Skin epidermis (tissue), 12 donors: ENCODE measurements around the gene DBI.
A peak's percentile ranks its signal among the peaks of the same experiment; 100 is the strongest.
"Not testable (repeated sequence)": the region's sequence is repeated elsewhere in the genome, so short reads cannot be mapped to it uniquely, and the experiment has no call there.

ENCODE experiments used
- H3K27ac ChIP-seq, 21 experiments: fragments of 200-600 bp; sonication (generic) in 11 of 21; one replicate each; pipeline ENCODE4 v1.5.0; 2020; ENCODE audit warnings: mild to moderate bottlenecking in 3 of 21, inconsistent platforms in 2 of 21, moderate library complexity in 2 of 21
- H3K4me3 ChIP-seq, 7 experiments: fragments of 200-600 bp; sonication (generic) in 2 of 7; one replicate each; pipeline ENCODE4 v1.5.0; 2020; ENCODE audit warnings: inconsistent platforms in 2 of 7, mild to moderate bottlenecking in 2 of 7, moderate library complexity in 1 of 7

DBI gene

DNA sequence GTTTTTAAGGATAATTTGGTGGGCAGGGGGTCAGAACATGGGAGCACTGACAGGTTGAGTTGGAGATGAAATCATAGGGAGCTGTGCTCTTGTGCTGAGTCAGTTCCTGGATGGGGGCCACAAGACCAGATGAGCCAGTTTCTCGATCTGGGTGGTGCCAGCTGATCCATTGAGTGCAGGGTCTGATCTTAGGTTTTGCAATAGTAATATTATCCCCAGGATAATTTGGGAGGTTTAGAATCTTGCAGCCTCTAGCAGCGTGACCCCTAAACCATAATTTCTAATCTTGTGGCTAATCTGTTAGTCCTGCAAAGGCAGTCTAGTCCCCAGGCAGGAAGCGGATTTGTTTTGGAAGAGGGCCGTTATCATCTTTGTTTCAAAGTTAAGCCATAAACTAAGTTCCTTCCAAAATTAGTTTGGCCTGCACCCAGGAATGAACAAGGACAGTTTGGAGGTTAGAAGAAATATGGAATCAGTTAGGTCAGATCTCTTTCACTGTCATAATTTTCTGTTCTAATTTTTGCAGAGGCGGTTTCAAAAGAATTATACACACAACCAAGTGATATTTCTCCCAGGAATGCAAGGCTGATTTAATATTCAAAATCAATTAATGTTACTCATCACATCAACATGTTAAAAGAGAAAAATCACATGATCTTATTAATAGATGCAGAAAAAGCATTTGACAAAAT lies 23.0 kb downstream of the DBI start:
- H3K4me3 ChIP-seq: no peak overlapping the region

GRCh38 chr2:119393971-119394748 lies 27.4 kb downstream of the DBI start:
- no peak overlapping the region for H3K27ac ChIP-seq
- no peak overlapping the region for H3K4me3 ChIP-seq

More for the DNA sequence above, 23.0 kb downstream of the DBI start:
- H3K27ac ChIP-seq: peak overlapping the region in 11 of 21 experiments; percentile 6 to 63 (median 45)

DNA sequence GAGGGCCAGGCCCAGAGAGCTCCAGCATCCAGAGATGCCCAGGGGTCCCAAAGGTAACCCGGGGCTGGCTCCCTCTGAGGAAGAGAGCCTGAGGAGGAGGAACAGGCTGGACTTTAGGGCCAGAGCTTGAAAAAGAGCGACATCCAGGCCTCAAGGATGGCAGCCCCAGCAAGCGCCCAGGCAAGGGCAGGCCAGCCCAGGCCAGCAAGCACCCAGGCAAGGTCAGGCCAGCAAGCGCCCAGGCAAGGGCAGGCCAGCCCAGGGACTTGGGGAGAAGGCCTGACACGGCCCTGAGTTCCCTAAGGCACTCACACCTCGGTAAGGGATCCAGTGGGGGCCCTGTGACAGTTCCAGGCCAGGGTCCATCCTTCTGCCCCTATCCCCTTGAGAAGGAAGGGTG lies 30.4 kb downstream of the DBI start:
- H3K27ac ChIP-seq: no peak overlapping the region
- H3K4me3 ChIP-seq: no peak overlapping the region

DNA sequence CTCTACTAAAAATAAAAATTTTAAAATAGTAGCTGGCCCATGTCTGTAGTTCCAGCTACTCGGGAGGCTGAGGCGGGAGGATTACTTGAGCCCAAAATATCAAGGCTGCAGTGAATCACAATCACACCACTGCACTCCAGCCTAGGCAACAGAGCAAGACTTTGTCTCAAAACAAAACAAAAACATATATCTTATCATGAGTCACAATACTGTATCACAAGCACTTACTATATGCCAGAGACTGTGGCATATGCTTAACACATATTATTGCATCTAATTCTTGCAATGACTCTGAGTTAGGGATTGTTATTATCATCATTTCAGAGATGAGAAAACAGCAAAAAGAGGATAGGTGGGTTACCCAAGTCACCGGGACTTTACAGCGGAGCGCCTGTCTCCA lies 35.3 kb downstream of the DBI start:
- Histone ChIP-seq H3K4me3 (no peak overlapping the region), H3K27ac (no peak overlapping the region)

GRCh38 chr2:119402645-119403560 lies 36.1 kb downstream of the DBI start:
- Histone ChIP-seq H3K27ac (no peak overlapping the region), H3K4me3 (no peak overlapping the region)

GRCh38 chr2:119403618-119404017 lies 36.8 kb downstream of the DBI start:
- not testable (repeated sequence) for H3K4me3 ChIP-seq, H3K27ac ChIP-seq

DNA sequence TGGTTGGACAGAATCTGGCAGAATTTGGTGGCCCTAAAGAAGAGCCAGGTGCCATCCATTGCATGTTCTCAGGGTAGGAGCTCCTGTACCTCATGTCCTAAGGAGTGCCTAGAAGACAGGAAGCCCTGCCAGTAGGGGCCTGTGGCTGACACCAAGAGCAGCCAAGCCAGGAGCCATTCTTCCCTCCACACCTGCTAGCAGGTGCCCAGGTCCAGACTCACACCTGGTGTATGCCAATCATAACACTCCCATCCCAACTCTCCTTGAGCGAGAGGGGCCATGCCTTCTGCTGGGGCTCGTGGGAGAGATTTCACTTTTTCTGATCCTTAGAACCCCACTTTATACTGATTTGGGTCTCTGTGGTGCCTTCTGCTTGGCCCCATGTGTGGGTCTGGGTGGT lies 38.4 kb downstream of the DBI start:
- Histone ChIP-seq H3K27ac (no peak overlapping the region), H3K4me3 (no peak overlapping the region)

- Histone ChIP-seq H3K4me3 (no peak overlapping the region), H3K27ac (peak overlapping the region in 6 of 21 experiments; percentile 6 to 61 (median 34))
These were observed 40.8 kb downstream of the DBI start for GRCh38 chr2:119407430-119408220.

GRCh38 chr2:119408221-119408619 lies 41.4 kb downstream of the DBI start:
- Histone ChIP-seq H3K27ac (peak overlapping the region in 2 of 21 experiments; percentile 6 to 9), H3K4me3 (no peak overlapping the region)

DNA sequence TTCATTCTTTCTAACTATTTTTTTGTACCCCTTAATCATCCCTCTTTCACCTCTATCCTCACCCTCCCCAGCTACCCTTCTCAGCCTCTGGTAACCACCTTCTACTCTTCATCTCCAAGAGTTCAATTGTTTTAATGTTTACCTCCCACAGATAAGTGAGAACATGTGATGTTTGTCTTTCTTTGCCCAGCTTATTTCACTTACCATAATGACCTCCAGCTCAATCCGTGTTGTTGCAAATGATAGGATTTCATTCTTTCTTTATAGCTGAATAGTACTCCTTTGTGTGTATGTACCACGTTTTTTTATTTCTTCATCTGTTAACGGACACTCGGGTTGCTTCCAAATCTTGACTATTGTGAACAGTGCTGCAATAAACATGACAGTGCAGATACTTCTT lies 42.7 kb downstream of the DBI start:
- Histone ChIP-seq H3K4me3 (no peak overlapping the region), H3K27ac (no peak overlapping the region)

DNA sequence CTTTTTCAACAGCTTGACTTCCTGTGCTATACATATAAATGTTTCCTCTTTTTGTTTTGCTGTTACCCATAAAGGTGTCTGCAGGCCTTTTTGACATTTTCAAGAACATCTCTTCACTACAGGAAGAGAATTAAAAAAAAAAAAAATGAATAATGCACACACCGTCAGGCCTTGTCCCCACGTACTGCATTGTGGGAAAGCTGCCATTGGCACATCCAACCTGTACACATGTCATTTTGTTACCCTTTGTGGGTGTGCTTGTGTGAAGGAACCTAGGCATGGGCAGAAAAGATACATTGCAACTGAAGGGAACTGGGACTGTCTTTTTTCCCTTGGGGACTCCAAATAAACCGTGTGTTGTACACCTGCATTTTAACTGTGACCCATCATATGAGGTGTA lies 48.1 kb downstream of the DBI start:
- H3K27ac ChIP-seq: no peak overlapping the region
- H3K4me3 ChIP-seq: no peak overlapping the region

DNA sequence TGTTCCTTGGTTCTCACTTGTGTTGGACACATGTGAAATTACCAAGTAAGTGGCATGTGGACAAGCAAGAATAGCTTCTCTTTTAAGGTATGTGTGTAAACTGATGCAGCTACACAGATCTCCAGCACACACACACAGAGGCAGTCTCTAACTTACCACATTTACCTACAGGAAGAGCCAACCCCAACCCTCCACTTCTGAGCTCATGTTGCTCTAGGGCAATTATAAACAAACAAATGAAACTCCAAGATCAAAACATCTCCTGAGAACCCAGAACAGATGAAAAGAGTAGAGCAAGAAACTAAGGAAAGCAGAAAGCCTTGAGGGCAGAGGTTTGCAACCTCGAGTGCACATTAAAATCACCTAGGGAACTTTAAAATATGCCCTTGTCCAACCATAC lies 48.9 kb downstream of the DBI start:
- no peak overlapping the region for H3K4me3 ChIP-seq
- no peak overlapping the region for H3K27ac ChIP-seq

DNA sequence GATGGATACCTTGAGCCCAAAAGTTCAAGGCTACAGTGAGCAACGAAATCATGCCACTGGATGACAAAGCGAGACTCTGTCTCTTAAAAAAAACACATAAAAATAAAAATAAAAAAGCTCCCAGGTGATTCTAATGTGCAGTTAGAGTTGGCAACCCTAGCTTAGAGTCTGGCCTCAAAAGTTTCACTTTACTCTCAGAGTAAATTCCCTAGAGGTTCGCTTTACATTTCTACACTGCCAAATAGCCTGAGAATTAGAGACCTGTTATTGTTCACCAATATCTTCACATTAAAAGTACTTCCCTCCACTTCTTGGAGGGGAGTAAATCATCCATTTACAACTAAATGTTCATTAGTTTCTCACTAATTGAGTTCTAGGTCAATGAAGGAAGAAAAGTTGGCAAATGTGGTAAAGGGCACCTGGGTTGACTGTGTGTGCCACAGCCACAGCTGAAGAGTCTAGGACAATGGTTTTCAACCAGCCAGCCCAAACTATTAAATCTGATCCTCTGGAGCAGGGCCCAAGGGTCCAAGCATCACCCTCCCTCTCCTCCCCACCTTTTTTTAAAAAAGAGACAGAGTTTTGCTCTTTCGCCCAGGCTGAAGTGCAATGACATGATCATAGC lies 49.6 kb downstream of the DBI start:
- Histone ChIP-seq H3K27ac (no peak overlapping the region), H3K4me3 (no peak overlapping the region)

DNA sequence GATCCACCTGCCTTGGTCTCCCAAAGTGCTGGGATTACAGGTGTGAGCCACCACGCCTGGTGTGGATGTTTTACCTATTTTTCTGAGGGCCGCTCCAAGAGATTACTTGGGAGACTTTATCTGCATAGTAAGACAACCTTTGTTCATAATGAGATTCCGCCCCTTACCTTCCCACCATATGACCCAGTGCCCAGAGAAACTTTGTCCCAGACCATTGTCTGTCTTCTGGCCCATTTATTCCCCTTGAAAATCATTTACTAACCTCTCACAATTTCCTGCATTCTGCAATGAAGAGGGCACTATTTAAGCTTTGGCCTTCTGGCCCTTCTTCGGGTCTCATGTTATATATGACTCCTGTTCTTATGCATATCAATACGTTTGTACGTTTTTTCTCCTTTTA lies 51.1 kb downstream of the DBI start:
- Histone ChIP-seq H3K27ac (no peak overlapping the region), H3K4me3 (no peak overlapping the region)

DNA sequence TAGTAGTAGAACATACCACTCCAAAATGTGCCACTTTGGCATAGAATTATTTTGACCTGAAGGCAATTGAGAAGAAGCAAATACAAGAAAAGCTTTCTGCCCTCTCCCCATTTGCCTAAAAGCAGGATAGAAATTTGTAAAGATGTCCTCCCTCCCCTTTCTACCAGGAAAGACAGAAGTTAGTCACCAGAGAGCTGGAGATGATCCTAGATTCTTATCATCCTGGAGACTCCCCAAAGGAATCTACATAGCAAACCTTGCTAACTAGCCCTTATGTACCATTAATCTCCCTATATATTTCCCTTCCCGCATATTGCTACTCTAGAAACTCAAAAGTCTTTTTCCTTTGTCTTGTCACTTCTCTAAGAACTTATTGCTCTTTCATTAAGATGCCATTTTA lies 52.3 kb downstream of the DBI start:
- H3K27ac ChIP-seq: no peak overlapping the region
- no peak overlapping the region for H3K4me3 ChIP-seq

DNA sequence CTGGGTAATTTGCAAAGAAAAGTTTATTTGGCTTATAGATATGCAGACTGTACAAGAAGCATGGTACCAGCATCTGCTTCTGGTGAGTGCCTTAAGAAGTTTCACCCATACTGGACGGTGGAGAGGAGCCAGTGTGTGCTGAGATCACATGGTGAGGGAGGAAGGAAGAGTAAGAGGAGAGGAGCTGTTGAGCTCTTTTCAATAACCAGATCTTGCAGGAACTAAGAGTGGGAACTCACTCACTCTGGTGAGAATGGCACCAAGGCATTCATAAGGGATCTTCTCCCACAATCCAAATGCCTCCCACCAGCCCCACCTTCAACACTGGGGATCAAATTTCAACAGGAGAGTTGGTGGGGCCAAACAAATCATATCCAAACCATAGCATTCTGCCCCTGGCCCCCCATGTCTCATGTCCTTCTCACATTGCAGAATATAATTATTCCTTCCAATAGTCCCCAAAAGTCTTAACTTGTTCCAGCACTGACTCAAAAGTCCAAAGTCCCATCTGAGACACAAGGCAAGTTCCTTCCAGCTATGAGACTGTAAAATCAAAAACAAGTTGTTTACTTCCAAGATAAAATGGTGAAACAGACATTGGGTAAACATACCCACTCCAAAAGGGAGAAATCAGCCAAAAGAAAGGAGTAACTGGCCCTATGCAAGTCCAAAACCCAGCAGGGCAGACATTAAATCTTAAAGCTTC lies 53.2 kb downstream of the DBI start:
- no peak overlapping the region for H3K27ac ChIP-seq
- H3K4me3 ChIP-seq: no peak overlapping the region

GRCh38 chr2:119421304-119421703 lies 54.5 kb downstream of the DBI start:
- Histone ChIP-seq H3K4me3 (no peak overlapping the region), H3K27ac (no peak overlapping the region)

GRCh38 chr2:119421741-119422140 lies 55.0 kb downstream of the DBI start:
- Histone ChIP-seq H3K4me3 (no peak overlapping the region), H3K27ac (no peak overlapping the region)
